Stimulated activated CD4-positive, alpha-beta T cell treated with anti-CD3 and anti-CD28 coated beads, Interleukin-15, amount 100 ng/mL, for 1 hour (primary cell): Measurements from ENCODE around the gene ZXDC.

Source experiments
- DNase-seq, 2 donors: peaks; one replicate each; pipeline ENCODE4 v3.0.0-alpha.2; 2020; ENCODE audit warnings: low read depth in 1 of 2, low spot score in 1 of 2

Gene ZXDC, protein sequence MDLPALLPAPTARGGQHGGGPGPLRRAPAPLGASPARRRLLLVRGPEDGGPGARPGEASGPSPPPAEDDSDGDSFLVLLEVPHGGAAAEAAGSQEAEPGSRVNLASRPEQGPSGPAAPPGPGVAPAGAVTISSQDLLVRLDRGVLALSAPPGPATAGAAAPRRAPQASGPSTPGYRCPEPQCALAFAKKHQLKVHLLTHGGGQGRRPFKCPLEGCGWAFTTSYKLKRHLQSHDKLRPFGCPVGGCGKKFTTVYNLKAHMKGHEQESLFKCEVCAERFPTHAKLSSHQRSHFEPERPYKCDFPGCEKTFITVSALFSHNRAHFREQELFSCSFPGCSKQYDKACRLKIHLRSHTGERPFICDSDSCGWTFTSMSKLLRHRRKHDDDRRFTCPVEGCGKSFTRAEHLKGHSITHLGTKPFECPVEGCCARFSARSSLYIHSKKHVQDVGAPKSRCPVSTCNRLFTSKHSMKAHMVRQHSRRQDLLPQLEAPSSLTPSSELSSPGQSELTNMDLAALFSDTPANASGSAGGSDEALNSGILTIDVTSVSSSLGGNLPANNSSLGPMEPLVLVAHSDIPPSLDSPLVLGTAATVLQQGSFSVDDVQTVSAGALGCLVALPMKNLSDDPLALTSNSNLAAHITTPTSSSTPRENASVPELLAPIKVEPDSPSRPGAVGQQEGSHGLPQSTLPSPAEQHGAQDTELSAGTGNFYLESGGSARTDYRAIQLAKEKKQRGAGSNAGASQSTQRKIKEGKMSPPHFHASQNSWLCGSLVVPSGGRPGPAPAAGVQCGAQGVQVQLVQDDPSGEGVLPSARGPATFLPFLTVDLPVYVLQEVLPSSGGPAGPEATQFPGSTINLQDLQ

DNA sequence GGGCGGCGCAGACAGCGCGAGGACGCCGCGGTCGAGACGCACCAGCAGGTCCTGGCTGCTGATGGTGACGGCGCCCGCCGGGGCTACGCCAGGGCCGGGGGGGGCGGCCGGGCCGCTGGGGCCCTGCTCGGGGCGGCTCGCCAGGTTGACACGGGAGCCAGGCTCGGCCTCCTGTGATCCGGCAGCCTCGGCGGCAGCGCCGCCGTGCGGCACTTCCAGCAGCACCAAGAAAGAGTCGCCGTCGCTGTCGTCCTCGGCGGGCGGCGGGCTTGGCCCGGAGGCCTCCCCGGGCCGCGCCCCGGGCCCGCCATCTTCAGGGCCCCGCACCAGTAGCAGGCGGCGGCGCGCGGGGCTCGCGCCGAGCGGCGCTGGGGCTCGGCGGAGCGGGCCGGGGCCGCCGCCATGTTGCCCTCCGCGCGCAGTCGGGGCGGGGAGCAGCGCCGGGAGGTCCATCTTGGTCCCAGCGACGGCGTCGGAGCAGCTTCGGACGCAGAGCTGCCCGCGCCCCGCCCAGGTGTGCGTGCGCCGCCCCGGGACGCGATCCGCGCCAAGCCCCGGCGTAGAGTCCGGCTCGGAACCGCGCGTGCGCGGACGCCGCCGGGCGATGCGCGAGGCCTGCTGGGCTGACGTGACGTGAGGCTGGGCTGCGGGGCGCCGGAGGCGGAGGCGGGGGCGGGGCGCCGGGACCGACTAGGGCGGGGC is at the start of gene ZXDC:
ZXDC (minus strand) TSS at position 479 of the 702 bp plus-strand sequence; CDS start at position 453, 26 bp downstream.
- DNase-seq = peak; percentile 88 to 92

DNA sequence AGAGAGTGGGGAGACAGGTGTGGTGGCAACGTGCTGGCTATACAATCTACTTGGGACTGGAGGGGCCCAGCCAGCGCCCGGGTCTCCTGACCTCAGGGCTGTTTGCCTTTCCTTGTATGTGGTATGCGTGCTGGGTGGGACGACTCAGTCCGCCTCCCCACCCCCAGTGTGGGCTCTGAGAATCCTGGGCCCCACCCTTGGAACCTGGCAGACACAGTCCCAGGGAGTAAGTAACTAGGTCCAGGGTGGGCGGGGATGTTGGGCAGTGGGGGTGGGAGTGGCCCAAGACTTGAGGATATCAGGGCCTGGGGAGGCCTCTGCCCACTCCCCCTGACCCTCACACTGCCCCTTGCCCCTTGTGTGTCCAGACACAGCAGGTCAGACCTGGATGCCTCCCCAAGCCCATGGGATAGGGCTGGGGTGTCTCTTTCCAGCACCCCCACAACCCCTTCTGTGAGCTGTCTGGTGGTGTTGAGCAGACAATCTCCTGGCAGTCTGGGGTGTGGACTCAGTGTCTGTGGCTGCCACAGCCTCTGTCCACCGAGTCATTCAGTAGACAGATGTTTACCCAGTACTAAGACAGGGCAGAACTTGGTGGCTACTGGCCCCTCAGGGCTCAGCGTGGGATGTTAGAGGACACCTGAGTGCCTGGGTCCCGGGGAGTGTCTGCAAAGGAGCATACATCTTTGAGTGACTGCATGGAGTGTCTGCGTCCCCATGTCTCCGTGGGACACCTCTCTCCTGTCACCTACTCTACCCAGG is 49.6 kb upstream of the ZXDC start:
- DNase-seq = no peak

DNA sequence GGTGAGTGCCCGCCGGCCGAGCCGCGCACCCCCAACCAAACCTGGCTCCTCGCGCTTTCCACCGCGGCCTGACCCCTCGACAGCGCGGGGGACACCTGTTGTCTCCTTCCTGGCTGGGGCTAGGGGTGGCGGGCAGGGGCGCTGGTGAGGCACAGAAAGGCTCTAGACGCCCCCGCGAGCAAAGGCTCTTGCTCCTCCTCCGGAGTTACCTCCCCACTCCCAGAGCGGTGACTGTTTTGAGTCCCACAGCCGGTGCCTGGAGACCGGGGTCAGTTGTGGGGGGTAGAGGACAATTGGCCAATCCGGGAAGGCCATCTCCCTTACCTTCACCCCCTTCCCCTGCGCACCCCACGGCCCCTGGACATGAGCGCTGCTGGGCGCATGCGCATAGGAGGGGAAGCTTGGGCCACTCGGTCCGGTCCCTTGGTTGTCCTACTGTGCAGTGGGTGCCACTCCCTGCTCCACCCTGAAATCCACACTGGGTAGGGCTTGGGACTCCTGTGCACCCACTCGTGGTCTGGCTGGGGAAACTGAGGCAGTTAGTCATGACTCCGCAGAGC is 48.8 kb upstream of the ZXDC start:
- DNase-seq = no peak

DNA sequence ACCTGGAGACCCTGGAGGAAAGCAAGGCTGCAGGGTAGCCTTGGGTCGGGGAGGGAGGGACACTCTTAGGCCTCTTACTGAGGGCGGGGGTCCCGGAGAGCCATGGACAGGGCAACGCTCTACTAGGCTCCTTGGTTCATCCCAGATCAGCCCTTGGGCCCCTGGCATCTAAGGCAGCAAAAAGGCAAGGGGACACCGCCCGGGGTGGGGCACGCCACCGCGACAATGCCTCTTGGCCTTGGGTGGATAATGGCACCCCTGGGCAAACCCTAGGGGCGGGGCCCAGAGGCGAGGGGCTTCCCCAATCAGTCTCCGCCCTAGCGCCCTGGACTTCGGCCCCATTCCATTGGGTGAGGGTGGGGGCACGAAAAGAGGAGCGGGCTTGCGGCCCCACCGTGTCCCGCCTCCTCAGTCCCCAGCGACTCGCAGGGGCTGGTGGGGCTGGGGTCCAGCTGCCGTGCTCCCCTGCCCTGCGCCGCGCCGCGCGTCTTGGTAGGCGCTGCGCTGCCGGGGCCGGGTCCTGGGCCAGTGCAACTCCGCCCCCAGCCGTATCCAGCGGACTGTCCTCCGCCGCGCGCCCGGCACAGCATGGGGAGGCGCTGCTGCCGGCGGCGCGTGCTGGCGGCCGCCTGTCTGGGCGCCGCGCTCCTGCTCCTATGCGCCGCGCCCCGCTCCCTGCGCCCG is 48.2 kb upstream of the ZXDC start, which contains the start of gene CHST13:
CHST13 (plus strand) TSS at position 411 of the 684 bp plus-strand sequence; CDS start at position 589, 178 bp downstream.
- DNase-seq = no peak

DNA sequence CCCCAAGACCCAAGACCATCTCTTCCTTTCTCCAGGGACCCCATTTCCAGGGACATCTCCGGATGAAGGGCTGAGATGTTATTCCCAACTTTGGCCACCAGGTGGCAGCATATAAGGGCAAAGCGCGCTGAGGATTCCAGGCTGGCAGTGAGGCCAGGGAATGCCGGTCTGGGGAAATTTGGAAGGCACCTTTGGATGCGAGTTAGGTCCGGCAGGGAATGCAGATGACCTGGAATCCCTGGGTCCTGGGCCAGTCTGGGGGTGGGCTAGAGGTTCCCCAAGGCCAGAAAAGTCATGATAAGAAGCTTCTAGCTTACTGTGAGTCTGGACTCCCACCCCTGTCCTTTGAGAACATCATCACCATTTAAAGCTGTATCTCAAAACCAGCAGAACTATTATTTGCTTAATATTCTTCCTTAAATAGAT is 46.7 kb upstream of the ZXDC start:
- no peak for DNase-seq

DNA sequence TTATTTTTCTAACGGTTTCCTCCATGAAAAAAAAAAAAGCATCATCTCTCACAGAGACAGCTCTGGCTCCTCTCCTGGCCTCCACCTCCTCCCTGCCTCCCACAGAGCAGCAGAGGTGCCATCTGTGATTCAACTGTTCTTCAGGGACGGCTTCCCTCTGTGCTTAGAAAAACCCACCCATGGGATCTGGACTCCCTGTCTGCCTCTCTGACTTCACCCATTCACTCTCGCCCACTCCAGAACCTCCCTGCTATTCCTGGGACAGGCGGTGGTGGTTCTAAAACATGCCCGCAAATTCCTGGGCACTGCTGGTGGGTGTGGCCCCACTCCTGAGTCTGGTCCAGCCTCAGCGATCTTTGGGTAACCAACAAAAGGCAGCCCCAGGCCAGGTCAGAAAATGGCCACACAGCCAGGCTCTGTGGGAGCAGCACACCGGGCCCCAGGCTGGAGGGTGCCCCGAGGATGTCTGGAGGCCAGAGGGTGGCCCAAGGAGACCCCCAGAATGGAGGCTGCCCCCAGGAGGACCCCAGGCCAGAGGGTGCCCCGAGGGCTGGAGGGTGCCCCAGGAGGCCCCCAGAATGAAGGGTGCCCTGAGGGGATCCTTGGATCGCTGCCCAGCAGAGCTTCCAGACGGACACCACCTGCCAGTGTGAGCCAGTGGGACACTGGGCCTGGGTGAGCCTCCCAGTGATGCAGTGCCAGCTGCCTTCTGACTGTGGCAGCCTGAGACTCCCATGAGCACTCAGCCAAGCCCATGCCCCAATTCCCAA is 45.6 kb upstream of the ZXDC start:
- no peak for DNase-seq

DNA sequence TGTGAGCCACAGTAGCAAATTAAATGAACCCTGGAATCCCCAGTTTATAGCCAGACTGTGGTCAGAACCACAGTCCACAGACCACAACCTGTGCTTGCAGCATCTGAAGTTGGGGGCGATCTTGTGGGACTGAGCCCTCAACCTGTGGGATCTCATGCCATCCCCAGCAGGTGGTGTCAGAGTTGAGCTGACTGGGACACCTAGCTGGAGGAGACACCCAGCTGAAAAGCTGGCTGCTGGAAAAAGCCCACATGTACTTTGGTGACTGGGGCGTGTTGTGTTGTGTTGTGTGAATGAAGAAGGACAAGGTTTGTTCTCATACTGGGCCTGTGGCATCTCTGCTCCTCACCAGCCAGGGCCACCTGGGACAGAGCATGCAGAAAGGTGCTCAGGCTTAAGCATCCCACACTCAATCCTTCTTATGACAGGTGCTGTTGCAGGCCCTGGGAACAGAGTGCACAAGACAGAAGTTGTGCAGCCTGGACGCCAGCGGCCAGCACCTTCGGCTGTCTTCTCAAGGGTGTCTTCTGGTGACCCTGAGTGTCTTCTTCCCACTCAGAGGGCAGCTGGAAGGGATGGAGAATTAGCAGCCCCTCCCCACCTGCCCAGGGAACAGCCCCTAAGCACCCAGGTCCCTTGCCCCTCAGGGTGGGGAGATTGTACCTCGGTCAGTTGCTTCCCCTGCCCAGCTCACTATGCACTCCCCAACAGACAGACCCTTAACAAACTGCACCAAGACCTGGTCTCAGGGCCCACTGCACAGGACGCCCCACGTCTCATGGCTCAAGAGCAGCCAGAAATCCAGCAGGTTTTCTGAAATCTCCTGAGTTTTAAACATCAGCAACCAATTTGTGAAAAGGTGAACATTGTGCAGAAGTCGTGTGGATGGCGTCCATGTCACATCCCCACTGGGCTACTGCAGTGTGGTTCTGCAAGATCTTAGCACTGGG is 44.1 kb upstream of the ZXDC start:
- DNase-seq = no peak

DNA sequence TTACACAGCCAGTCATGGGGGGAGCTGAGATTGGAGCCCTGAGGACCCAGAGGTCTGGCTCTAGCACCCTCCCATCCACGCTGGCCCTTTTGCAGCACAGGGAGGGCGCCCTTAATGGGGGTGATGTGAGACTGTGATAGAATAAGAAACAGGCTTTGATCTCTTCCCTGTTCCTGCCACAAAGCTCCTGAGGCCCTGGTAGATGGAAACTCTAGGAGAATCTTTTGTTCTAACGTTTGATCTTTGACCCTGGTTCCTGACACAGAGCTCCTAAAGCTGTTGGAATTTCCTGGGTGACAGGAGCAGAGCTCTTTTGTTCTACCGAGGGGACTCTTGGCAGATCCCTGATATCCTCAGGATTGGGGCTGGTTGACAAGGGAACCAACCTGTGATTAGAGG is 43.1 kb upstream of the ZXDC start:
- DNase-seq = no peak

DNA sequence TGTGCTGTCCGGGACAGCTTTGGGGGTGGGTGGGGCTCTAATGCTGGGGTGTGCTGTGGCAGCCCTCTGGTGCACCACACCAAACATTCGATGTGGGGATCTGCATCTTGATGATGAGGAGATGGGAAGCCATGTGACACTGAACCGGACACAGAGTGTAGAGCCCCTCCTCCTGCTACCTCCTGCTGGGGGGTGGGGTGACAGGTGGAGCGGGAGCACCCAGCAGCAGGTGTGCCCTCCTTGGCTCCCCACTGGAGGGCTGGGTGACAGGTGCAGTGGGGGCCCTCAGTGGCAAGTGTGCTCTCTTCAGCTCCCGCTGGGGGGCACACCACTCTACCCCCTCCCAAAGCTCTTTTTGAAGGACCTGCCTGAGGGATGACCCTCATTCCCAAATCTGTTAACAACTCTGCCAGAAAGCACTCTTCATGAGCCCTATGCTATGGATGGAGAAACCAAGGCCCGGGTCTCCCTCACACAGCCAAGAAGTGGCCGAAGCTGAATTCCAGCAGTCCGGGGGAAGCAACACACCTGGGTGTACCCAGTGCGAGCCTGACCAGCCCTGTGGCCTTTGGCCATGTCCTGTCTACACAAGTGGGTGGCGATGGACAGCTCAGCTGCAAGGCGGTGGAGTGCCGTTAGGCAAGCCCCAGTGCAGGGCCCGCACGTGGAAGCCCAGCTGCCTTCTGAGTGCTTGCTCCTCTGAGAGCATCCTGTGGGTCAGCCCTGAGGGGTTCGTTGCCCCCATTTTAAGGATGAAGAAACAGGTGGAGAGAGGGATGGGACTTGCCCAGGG is 42.5 kb upstream of the ZXDC start:
- DNase-seq = no peak

DNA sequence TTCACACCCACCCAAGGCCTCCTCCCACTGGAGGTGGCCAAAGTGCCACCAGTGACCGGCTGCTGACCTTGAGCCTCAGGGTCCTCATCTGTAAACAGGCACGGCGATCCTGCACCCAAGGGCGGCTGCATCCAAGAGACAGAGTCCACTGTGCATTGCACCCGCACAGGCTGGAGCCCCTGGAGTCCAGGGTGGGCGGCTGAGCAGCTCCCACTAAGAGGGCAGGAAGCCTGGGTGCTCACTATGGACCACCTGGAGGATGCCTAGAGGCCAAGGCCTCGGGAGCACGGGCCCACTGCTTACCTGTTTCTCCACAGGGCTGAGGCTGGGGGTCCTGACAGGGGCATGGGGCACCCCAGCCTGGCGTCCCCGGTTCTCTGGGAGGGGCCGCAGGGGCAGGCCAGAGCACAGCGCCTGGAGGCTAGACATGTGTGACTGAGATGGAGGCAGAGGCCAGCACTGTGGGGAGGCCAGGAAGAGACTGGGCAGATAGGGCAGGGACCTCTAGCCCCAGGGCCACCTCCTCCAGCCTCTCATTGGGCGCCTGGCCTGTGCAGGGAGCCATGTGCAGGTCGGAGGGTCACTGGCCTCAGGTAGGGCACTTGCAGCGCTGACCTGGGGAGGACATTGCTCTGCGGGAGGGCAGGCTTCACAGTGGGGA is 41.7 kb upstream of the ZXDC start, which contains the start of gene UROC1:
UROC1 (minus strand) TSS at position 483 of the 661 bp plus-strand sequence; CDS start at position 429, 54 bp downstream.
- no peak for DNase-seq

DNA sequence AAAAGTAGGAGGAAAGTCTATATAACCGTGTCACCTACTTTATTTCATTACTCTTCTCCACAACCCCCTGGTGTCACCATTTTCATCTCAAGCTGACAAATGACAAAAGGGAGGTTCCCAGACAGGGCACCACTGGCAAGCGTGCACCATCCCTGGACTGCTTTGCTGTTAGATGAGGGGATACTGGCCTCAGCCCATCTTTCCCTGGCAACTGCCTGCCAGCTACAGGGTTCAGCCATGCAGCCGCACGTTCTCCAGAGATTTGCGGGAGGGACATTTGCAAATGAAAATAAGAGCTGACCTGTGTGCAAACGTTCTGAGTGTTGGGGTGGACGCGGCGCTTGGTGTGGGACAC is 41.2 kb upstream of the ZXDC start:
- DNase-seq = no peak

DNA sequence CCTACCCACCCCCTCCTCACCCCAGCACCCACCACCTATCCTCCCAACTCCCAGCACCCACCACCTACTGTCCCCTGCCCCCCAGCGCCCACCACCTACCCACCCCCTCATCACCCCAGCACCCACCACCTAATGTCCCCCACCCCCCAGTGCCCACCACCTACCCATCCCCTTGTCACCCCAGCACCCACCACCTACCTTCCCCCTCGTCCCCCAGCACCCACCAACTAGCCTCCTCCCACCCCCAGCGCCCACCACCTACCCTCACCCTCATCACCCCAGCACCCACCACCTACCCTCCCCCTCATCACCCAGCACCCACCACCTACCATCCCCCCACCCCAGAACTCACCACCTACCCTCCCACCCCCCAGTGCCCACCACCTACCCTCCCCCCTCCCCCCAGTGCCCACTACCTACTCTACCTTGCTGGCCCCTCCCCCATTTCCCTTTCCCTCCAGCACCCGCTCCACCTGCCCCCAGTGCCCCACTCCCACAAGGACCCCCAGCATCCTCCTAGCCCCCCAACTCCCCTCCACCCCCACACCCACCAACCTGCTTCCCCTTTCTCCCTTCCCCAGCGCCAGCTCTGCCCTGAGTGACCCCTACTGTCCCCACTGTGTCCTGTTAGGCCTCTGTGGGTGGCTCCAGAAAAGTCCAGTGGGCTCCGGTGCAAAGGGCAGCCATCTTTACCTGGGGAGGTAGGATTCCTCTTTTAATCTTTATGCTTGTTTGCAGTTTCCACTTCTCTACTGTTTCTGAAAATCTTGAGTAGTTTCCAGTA is 40.7 kb upstream of the ZXDC start:
- DNase-seq = no peak

DNA sequence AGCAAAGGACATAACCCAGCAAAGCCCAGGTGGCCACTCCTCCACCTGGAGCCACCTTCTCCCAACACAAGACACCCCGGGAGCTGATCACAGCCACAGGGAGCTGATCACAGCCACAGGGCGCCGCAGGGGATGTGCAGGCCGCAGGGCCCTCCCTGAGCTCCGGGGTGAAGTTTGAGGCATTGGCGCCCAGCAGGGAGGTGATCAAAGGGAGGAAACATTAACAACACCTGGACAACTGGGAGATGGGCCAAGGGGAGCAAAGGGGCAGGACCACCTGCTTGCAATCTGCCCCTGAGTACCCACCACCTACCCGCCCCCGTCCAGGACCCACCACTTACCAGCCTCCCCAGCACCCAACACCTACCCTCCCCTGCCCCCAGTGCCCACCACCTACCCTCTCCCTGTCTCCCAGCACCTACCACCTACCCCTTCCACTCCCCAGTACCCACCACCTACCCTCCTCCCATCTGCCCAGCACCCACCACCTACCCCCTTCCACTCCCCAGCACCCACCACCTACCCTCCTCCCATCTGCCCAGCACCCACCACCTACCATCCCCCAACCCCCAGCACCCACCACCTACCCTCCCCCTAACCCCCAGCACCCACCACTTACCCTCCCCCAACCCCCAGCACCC is 39.5 kb upstream of the ZXDC start:
- no peak for DNase-seq

DNA sequence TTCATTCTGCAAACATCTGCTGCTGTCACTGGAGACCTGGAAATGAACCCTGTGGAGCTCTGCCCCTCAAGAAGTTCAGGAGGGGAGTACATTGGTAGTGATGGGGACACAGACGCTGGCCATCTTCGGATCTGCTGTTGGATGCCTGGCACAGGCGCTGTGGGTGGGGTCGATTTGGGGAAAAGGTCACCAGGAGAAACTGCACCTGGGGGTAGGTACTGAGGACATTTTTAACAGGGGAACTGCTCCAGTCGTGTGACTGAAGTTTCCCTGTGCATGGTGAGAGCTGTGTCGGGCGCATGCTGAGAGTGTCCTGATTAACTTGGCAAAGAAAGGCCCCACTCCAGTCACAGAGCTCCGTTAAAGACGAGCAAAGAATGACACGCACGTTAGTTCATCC is 38.5 kb upstream of the ZXDC start:
- no peak for DNase-seq

DNA sequence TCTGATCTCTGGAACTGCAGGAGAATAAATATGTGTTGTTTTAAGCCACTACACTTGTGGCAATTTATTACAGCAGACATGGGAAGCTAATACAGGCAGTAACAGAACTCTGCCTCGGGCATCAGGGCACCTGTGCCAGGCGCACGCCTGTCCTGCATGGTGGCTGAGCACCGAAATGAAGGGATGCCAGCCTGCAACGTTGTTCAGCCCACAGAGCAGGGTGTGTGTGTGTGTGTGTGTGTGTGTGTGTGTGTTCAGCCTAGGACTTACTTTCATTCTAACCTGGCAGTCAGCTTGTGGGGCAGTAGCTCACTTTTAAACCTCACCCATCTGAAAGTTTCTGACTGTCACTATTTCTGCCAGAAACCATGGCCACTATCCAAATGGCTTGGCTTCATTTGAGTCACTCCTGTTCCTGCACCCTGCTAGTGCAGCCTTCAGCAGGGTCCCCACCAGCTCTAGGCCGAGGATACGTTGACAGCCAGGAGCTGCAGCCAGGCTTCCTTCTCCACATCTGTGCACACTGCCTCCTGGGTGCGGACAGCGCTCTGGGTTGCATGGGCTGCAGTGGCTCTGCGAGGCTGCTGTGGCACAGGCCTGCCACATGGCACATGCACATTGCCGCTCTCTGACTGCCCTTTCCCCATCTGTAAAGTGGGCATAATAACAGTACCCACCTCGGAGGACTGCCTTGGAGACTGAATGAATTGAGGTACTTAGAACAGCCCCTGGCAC is 37.4 kb upstream of the ZXDC start:
- DNase-seq = no peak
